Stomach (tissue), 9 donors: Measurements from ENCODE around the gene DNAJC4. TPM values are rescaled to one million over a fixed set of nuclear protein-coding genes. Genes with fewer than 3 reads are reported as not detected.
A peak's percentile ranks its signal among the peaks of the same experiment; 100 is the strongest.

Experiments used
- DNase-seq, 2 donors: peaks; one replicate each; pipeline versions ENCODE4 v3.0.0 to v3.0.0-alpha.2; 2013 to 2019
- H3K27ac ChIP-seq, 5 donors: fragments of 200-600 bp in 4 of 5; sonication (generic) in 4 of 5; one replicate each; pipeline ENCODE4 v1.5.1; 2013 to 2019; ENCODE audit warnings: mild to moderate bottlenecking in 1 of 5, moderate library complexity in 1 of 5
- H3K27me3 ChIP-seq, 3 donors: fragments of 200-600 bp; sonication (generic); one replicate each; pipeline ENCODE4 v1.5.1; 2017 to 2019; ENCODE audit warnings: mixed run types in 1 of 3
- H3K36me3 ChIP-seq, 4 donors: fragments of 200-600 bp; sonication (generic); 1 replicate in 3 of 4; 2 replicates in 1 of 4; pipeline ENCODE4 v1.5.1; 2016 to 2019
- H3K4me1 ChIP-seq, 4 donors: fragments of 200-600 bp; sonication (generic); one replicate each; pipeline ENCODE4 v1.5.1; 2016 to 2019
- H3K4me3 ChIP-seq, 4 donors: fragments of 200-600 bp; sonication (generic) in 3 of 4; one replicate each; pipeline ENCODE4 v1.5.1; 2016 to 2019; ENCODE audit warnings: mild to moderate bottlenecking in 1 of 4
- H3K9me3 ChIP-seq, 4 donors: fragments of 200-600 bp; sonication (generic); one replicate each; pipeline ENCODE4 v1.5.1; 2016 to 2019
- CTCF ChIP-seq, 7 experiments: fragments of 450-650 bp in 4 of 7; fragments of 200-600 bp in 3 of 7; sonication (generic) in 3 of 7; IDR thresholded peaks; one replicate each; pipeline ENCODE4 v1.5.1; 2016 to 2019; ENCODE audit warnings: antibody characterized with exemption in 7 of 7, control low read depth in 2 of 7, mild to moderate bottlenecking in 1 of 7
- EP300 ChIP-seq: sonication (generic); formaldehyde crosslinking; IDR thresholded peaks from one replicate; pipeline ENCODE4 v1.6.1; 2017; ENCODE audit warnings: antibody characterized with exemption
- POLR2A ChIP-seq, 4 donors: fragments of 450-650 bp; IDR thresholded peaks; one replicate each; pipeline ENCODE4 v1.6.1; 2016; ENCODE audit warnings: antibody characterized with exemption in 4 of 4, control low read depth in 2 of 4, mild to moderate bottlenecking in 1 of 4, moderate library complexity in 1 of 4
- POLR2AphosphoS5 ChIP-seq, 3 donors: sonication (generic); formaldehyde crosslinking; IDR thresholded peaks; one replicate each; pipeline ENCODE4 v1.6.1; 2016; ENCODE audit warnings: antibody characterized with exemption in 3 of 3
- WGBS, 5 donors: extraction: QIAGEN DNeasy Blood & Tissue Kit in 3 of 5; methylation state at CpG; one replicate each; pipeline versions ENCODE4 v1.1.5 to v1.1.7; 2013 to 2018; 5-methylcytosine and 5-hydroxymethylcytosine counted together
- intact Hi-C: fragments of 100-400 bp; cut with DNase I; formaldehyde crosslinking; loops from one replicate; pipeline ENCODE4 v1.15.1; 2023; ENCODE audit warnings: low total_unique reads
- polyA plus RNA-seq, 3 donors: library from polyadenylated mRNA; stranded (reverse); fragments of 200-250 nt; gene quantifications; one replicate each; pipeline ENCODE4 v1.2.3, GENCODE V29; 2013
- total RNA-seq, 5 donors: library from RNA; depleted of rRNA; stranded (reverse); fragments of >200 nt; gene quantifications; one replicate each; pipeline versions ENCODE4 v1.1.0 to v1.2.3, GENCODE V29; 2014 to 2016
- donor health status: healthy with polysubstance abuse.
- donor health status: Bipolar disorder and iron deficiency.
- donor health status: healthy.

The DNAJC4 gene
- total and polyA plus RNA-seq, 8 donors, result 8.3 to 115 (median 42.8) TPM

- H3K9me3 ChIP-seq, result no peaks in the 10 kb centered on the region
- 41 to 65% (median 48%) methylated on average over 5 of the region's 5 CpGs for WGBS, 5 donors
- no peak overlapping the region for H3K4me3 ChIP-seq
- no peaks in the 10 kb centered on the region for H3K27me3 ChIP-seq
- no peak for TF ChIP-seq EP300
- no peak for TF ChIP-seq CTCF (IDR thresholded peaks at IDR 0.05)
- no peak for TF ChIP-seq POLR2AphosphoS5 (IDR thresholded peaks at IDR 0.05)
- TF ChIP-seq POLR2A (IDR thresholded peaks at IDR 0.05), result no peak
- H3K27ac ChIP-seq, result peak overlapping the region in 1 of 5 donors; percentile 22
- H3K4me1 ChIP-seq, result peaks cover 40 to 75% (median 69%) of the 10 kb centered on the region in 4 donors
- intact Hi-C loops, result no loop called here
- peaks cover 14 to 21% (median 16%) of the 10 kb centered on the region in 4 donors for H3K36me3 ChIP-seq
- no peak for DNase-seq
Measured at GRCh38 chr11:64244107-64244506, 13.8 kb downstream of the DNAJC4 start.

GRCh38 chr11:64244966-64245365, 14.6 kb downstream of the DNAJC4 start:
- intact Hi-C loops, result no loop called here
- peak overlapping the region; percentile 76 to 93 (median 86) for H3K27ac ChIP-seq
- H3K27me3 ChIP-seq, result no peaks in the 10 kb centered on the region
- no peak for DNase-seq
- H3K4me1 ChIP-seq, result peaks cover 33 to 66% (median 60%) of the 10 kb centered on the region in 4 donors
- peak overlapping the region; percentile 69 to 85 (median 74) for H3K4me3 ChIP-seq
- no peaks in the 10 kb centered on the region for H3K9me3 ChIP-seq
- H3K36me3 ChIP-seq, result peaks cover 14 to 18% (median 15%) of the 10 kb centered on the region in 4 donors
- TF ChIP-seq CTCF (IDR thresholded peaks at IDR 0.05) (no peak), EP300 (no peak), POLR2A (IDR thresholded peaks at IDR 0.05) (no peak), POLR2AphosphoS5 (IDR thresholded peaks at IDR 0.05) (no peak)
- WGBS, 5 donors, result 15 to 30% (median 24%) methylated on average over 2 to 6 of the region's 6 CpGs

GRCh38 chr11:64245401-64245796, 15.1 kb downstream of the DNAJC4 start:
- intact Hi-C loops, result no loop called here
- 0 to 4% (median 2%) methylated on average over 2 to 6 of the region's 6 CpGs for WGBS, 5 donors

More at GRCh38 chr11:64245401-64245796, 15.1 kb downstream of the DNAJC4 start:
- Histone ChIP-seq H3K27me3 (no peaks in the 10 kb centered on the region), H3K27ac (peak overlapping the region; percentile 76 to 93 (median 86)), H3K9me3 (no peaks in the 10 kb centered on the region), H3K4me1 (peaks cover 28 to 63% (median 57%) of the 10 kb centered on the region in 4 donors), H3K4me3 (peak overlapping the region; percentile 69 to 85 (median 74)), H3K36me3 (peaks cover 14 to 18% (median 15%) of the 10 kb centered on the region in 4 donors)
- TF ChIP-seq POLR2AphosphoS5 (IDR thresholded peaks at IDR 0.05), result no peak
- no peak for TF ChIP-seq EP300
- no peak for TF ChIP-seq POLR2A (IDR thresholded peaks at IDR 0.05)
- no peak for TF ChIP-seq CTCF (IDR thresholded peaks at IDR 0.05)
- peak in 1 of 2 donors; percentile 66 for DNase-seq
